ENCODE data around the gene KLF4. TPM values are rescaled to one million over a fixed set of nuclear protein-coding genes. Genes with fewer than 3 reads are reported as not detected.

Gene KLF4
- total RNA-seq, 4 donors from 2014 or later, result 43.6 to 72.0 (median 52.3) TPM

DNA sequence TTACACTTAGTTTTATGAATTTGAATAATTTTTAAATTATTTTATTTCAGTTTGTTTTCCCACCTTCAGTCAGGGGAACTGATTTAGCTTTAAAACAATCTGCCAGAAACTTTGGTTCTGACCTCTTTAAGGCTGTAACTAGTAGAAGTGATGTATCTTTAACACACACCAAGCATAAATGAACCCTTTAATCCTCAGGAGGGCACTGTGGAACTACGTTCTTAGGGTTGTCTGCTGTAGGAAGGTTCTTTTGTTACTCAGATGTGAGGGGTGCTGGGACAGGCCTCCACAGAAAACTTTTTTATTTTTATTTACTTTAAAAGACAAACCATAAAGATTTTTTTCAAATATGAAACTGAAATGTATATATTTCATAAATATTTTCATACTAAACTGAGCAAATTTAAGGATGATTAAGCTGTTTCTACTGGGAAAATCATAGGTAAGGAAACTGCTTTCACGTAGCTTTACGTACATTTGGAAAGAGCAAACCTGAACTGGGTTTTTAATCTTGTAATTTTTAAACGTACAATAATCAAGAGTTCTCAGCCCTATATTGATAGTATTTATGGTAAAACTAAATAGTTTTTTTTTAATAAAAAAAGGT is 5.3 kb downstream of the KLF4 start:
- H3K9me3 ChIP-seq, result no peaks in the 10 kb centered on the region
- peak overlapping the region in 2 of 4 donors; percentile 91 to 96 for H3K27ac ChIP-seq
- peak; percentile 34 for ATAC-seq
- H3K36me3 ChIP-seq, result peaks cover 0 to 33% of the 10 kb centered on the region in 2 donors
- 27 to 39% methylated on average over 4 of the region's 4 CpGs for WGBS, 2 donors (ENCODE audit: low coverage in 1 of 2)
- TF ChIP-seq POLR2A (IDR thresholded peaks at IDR 0.05) (no peak), POLR2AphosphoS5 (IDR thresholded peaks at IDR 0.05) (peak; percentile 33)
- TF ChIP-seq, protein P1, sequence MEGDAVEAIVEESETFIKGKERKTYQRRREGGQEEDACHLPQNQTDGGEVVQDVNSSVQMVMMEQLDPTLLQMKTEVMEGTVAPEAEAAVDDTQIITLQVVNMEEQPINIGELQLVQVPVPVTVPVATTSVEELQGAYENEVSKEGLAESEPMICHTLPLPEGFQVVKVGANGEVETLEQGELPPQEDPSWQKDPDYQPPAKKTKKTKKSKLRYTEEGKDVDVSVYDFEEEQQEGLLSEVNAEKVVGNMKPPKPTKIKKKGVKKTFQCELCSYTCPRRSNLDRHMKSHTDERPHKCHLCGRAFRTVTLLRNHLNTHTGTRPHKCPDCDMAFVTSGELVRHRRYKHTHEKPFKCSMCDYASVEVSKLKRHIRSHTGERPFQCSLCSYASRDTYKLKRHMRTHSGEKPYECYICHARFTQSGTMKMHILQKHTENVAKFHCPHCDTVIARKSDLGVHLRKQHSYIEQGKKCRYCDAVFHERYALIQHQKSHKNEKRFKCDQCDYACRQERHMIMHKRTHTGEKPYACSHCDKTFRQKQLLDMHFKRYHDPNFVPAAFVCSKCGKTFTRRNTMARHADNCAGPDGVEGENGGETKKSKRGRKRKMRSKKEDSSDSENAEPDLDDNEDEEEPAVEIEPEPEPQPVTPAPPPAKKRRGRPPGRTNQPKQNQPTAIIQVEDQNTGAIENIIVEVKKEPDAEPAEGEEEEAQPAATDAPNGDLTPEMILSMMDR (IDR thresholded peaks at IDR 0.05), result peak in 3 of 4 experiments; percentile 60 to 77 (median 66)
- peak overlapping the region in 1 of 2 donors; percentile 79 for H3K4me3 ChIP-seq
- H3K27me3 ChIP-seq, result no peaks in the 10 kb centered on the region
- H3K4me1 ChIP-seq, result peaks cover 0 to 47% (median 0%) of the 10 kb centered on the region in 3 donors

DNA sequence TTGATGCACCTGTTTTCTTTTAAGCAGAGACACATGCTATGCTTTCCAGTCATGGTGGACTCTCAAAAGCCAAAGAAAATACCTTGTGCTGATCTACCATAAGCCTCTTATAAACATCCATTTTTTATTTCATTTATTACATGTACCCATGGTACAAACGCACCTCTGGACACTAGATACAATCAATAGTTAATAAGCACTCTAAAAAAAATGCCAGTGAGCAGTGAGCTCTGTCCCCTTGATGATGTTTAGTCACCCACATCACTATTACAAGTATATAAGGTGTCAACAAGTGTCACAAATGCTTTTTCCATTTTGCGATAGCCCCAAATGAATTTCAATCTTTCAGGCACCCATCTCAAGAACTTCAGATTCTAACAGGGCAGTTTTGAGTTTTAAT is 5.9 kb downstream of the KLF4 start:
- Histone ChIP-seq H3K27me3 (no peaks in the 10 kb centered on the region), H3K4me1 (peaks cover 0 to 47% (median 0%) of the 10 kb centered on the region in 3 donors), H3K4me3 (no peak overlapping the region), H3K27ac (peak overlapping the region in 2 of 4 donors; percentile 91 to 96), H3K9me3 (no peaks in the 10 kb centered on the region), H3K36me3 (peaks cover 0 to 33% of the 10 kb centered on the region in 2 donors)
- ATAC-seq, result no peak
- WGBS, 2 donors (ENCODE audit: low coverage in 1 of 2), result 41 to 46% methylated on average over 2 of the region's 2 CpGs
- TF ChIP-seq POLR2A (IDR thresholded peaks at IDR 0.05) (no peak), EP300 (IDR thresholded peaks at IDR 0.05) (no peak), POLR2AphosphoS5 (IDR thresholded peaks at IDR 0.05) (no peak)
- TF ChIP-seq, protein P1 (IDR thresholded peaks at IDR 0.05), result no peak

DNA sequence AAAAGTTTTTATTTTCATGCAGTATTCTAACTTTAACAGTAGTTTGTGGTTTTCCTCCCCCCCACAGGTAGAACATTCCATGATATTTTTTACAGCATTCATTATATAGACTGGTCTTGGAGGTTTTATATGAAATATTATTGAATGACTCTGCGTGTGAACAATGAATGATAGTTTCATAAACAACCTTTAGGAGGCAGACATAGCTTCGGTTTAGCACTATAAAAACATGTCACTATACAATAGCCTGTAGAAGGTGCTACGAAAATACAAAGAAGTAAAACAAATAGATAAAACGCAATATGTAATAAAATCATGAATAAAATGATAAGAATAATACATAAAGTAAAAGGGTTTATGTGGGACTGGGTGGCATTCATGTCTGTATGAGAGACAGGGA is 8.5 kb downstream of the KLF4 start:
- TF ChIP-seq POLR2AphosphoS5 (IDR thresholded peaks at IDR 0.05), result no peak
- TF ChIP-seq, protein P1 (IDR thresholded peaks at IDR 0.05), result peak in 1 of 4 experiments; percentile 12
- Histone ChIP-seq H3K4me3 (no peak overlapping the region), H3K36me3 (peaks cover 0 to 15% of the 10 kb centered on the region in 2 donors), H3K9me3 (no peaks in the 10 kb centered on the region), H3K27ac (peak overlapping the region in 1 of 4 donors; percentile 33), H3K4me1 (peaks cover 0 to 23% (median 0%) of the 10 kb centered on the region in 3 donors), H3K27me3 (no peaks in the 10 kb centered on the region)
- ATAC-seq, result peak; percentile 10
- WGBS, 2 donors (ENCODE audit: low coverage in 1 of 2), result 32 to 35% methylated on average over 4 of the region's 4 CpGs

DNA sequence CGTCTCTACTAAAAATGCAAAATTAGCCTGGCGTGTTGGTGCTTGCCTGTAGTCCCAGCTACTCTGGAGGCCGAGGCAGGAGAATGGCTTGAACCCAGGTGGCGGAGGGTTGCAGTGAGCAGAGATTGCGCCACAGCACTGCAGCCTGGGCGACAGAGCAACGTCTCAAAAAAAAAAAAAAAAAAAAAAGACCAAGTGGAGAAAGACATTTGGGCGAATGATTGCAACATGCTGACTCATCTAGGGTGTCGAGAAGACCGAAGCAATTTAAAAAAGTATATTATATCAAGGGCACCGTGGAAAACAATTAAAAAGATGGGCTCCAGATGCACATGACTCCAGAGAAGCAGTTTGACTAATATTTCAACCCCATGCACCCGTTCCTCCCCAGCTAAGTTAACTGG is 9.2 kb downstream of the KLF4 start:
- Histone ChIP-seq H3K4me1 (peaks cover 0 to 17% (median 0%) of the 10 kb centered on the region in 3 donors), H3K27ac (peak overlapping the region in 1 of 4 donors; percentile 33), H3K4me3 (no peak overlapping the region), H3K36me3 (peaks cover 0 to 9% of the 10 kb centered on the region in 2 donors), H3K27me3 (no peaks in the 10 kb centered on the region), H3K9me3 (no peaks in the 10 kb centered on the region)
- WGBS, 2 donors (ENCODE audit: low coverage in 1 of 2), result 9 to 65% methylated on average over 6 to 7 of the region's 12 CpGs
- peak; percentile 11 for TF ChIP-seq POLR2AphosphoS5 (IDR thresholded peaks at IDR 0.05)
- TF ChIP-seq, protein P1 (IDR thresholded peaks at IDR 0.05), result no peak
- peak; percentile 35 for ATAC-seq

DNA sequence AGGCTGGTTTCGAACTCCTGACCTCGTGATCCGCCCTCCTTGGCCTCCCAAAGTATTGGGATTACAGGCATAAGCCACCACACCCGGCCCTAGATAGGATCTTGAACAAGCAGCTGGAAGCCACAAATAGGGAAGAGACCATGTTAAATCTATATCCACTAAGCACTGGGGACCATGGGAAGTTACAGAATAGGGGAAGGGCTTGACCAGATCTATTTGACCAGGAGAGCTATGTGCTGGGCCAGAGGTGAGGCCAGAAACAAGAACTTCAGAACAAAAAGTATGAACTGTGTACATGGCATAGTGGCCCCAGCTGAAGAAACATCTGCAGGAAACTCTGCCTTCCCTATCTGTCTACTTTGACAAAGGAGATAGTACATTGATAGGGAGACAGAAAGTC is 10.8 kb downstream of the KLF4 start:
- WGBS, 2 donors (ENCODE audit: low coverage in 1 of 2), result no CpG with 5 or more reads among the region's 4 CpGs
- Histone ChIP-seq H3K27me3 (no peaks in the 10 kb centered on the region), H3K4me3 (no peak overlapping the region), H3K4me1 (peaks cover 0 to 4% (median 0%) of the 10 kb centered on the region in 3 donors), H3K36me3 (no peaks in the 10 kb centered on the region), H3K27ac (no peak overlapping the region), H3K9me3 (no peaks in the 10 kb centered on the region)
- TF ChIP-seq EP300 (IDR thresholded peaks at IDR 0.05), result no peak
- TF ChIP-seq, protein P1 (IDR thresholded peaks at IDR 0.05), result no peak
- TF ChIP-seq POLR2AphosphoS5 (IDR thresholded peaks at IDR 0.05), result no peak
- no peak for TF ChIP-seq POLR2A (IDR thresholded peaks at IDR 0.05)
- no peak for ATAC-seq

Data from gastroesophageal sphincter (tissue), 4 donors.